WI38 (cell line): Measurements from ENCODE around the gene PACC1.

Experiments
- H3K4me3 ChIP-seq: 2 replicates; pipeline ENCODE4 v1.5.1; 2011; ENCODE audit warnings: low read depth, mild to moderate bottlenecking, control low read depth, low read length
- CTCF ChIP-seq: IDR thresholded peaks from 2 replicates; pipeline ENCODE4 v1.5.1; 2012; ENCODE audit warnings: low read depth, mild to moderate bottlenecking, control low read depth, low read length

PACC1 gene

GRCh38 chr1:212437179-212437798, 22.6 kb upstream of the PACC1 start:
- H3K4me3 ChIP-seq, result no peak overlapping the region
- TF ChIP-seq CTCF, result no peak

GRCh38 chr1:212434992-212435391, 20.3 kb upstream of the PACC1 start:
- no peak overlapping the region for H3K4me3 ChIP-seq
- no peak for TF ChIP-seq CTCF

DNA sequence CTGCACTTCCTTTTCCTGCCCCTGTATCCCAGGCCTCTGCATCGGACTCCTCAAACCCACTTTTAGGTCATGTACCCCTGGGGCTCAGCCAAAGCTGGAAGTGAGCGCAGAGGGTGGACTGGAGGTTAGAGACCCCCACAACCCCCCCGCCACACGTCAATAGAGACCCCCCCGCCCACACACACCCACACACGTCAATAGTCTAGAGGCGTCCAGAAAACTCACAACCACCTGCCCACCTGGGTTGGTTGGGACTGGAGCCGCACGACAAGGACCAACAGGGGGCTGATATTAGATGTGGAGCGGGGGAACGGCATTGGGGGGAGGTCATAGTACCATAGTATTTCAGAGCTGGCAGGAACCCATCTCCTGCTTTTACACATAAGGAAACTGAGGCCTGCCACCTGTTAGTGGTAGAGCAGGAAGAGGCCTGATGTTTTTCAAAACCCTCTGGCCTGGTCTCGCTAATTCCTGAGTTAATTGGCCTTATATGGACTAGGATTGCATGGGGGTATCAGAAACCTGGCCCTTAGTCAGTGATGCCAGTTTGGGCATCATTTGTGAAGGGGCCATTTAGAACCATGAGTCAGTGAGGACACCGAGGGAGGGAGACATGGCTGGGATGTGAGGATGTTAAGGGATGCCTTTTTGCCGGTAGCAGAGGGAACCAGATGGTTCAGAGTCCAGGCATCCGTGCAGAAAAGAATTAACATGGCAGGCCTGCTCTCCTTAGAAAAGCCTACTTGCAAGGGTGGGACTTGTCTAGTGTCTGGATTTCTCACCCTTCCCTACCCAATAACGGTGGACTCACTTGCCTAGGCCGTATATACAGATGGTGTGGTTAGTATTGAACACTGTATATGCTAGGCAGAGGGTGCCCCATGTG, 19.1 kb upstream of the PACC1 start:
- peak overlapping the region; percentile 75 for H3K4me3 ChIP-seq

GRCh38 chr1:212432661-212433576, 18.2 kb upstream of the PACC1 start, which contains the start of gene NENF:
TSS of gene NENF (plus strand) at chr1:212432920. CDS start at chr1:212432944, 24 bp downstream.
- peak within 1 kb of the TSS; percentile 75 for H3K4me3 ChIP-seq
- TF ChIP-seq CTCF, result no peak

More for the DNA sequence above, 19.1 kb upstream of the PACC1 start:
- TF ChIP-seq CTCF, result no peak

DNA sequence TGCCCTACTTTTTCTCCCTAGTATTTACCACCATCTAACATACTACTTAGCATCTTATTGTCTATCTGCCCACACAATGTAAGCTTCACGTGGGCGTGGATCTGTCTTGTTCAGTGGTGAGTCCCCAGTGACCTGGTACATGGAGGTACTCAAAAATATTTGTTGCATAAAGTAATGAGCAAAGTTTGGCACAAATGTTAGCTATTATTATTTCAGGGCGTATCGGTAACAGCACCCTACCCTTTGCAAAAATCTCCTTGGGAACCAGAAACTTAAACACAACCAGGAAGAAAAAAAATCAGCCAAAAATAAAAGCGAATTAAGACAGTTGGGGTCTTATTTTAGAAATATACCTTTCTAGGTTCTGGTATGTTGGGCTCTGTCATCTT, 17.6 kb upstream of the PACC1 start:
- TF ChIP-seq CTCF, result no peak
- H3K4me3 ChIP-seq, result peak overlapping the region; percentile 75

DNA sequence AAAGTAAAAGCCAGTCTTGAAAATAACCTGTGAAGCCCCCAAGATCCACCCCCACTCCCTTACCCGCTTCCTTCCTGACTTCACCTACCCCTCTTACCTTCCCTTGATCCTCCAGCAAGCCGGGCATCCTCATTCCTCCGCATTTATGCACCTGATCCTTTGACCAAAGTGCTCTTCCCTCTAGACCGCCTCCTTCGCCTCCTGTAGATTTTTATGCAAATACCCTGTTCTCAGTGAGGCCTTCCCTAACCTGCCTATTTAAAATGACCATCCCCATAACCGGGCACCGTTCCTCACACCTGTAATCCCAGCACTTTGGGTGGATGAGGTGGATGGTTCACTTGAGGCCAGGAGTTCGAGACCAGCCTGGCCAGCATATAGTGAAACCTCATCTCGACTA, 17.0 kb upstream of the PACC1 start:
- TF ChIP-seq CTCF, result no peak
- H3K4me3 ChIP-seq, result no peak overlapping the region
